Measurements from ENCODE around the gene RFT1.

DNA sequence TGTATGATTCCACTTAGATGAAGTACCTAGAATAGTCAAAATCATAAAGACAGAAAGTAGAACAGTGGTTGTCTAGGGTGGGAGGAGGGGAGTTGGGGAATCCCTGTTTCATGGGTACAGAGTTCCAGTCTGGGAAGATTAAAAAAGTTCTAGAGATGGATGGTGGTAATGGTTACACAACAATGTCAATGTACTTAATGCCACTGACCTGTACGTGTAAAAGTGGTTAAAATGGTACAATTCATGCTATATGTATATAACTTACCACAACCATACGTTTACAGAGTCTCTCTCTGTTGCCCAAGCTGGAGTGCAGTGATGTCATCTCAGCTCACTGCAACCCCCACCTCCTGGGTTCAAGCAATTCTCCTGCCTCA is 90.9 kb downstream of the RFT1 start:
- TF ChIP-seq, protein P1, sequence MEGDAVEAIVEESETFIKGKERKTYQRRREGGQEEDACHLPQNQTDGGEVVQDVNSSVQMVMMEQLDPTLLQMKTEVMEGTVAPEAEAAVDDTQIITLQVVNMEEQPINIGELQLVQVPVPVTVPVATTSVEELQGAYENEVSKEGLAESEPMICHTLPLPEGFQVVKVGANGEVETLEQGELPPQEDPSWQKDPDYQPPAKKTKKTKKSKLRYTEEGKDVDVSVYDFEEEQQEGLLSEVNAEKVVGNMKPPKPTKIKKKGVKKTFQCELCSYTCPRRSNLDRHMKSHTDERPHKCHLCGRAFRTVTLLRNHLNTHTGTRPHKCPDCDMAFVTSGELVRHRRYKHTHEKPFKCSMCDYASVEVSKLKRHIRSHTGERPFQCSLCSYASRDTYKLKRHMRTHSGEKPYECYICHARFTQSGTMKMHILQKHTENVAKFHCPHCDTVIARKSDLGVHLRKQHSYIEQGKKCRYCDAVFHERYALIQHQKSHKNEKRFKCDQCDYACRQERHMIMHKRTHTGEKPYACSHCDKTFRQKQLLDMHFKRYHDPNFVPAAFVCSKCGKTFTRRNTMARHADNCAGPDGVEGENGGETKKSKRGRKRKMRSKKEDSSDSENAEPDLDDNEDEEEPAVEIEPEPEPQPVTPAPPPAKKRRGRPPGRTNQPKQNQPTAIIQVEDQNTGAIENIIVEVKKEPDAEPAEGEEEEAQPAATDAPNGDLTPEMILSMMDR (IDR thresholded peaks at IDR 0.05; ENCODE audit: borderline replicate concordance, extremely low read depth, low read length, poor library complexity, severe bottlenecking): no peak
- no peak for TF ChIP-seq EZH2 (IDR thresholded peaks at IDR 0.05; ENCODE audit: borderline replicate concordance, low read depth, low read length, severe bottlenecking)

Measured in DND-41 (cell line).